SH-SY5Y (cell line): ENCODE results near the gene HGD.

Source experiments
- GATA2 ChIP-seq: IDR thresholded peaks from 2 replicates; pipeline ENCODE4 v1.6.1; 2011; ENCODE audit warnings: mild to moderate bottlenecking, low read depth, low read length
- GATA3 ChIP-seq: IDR thresholded peaks from 2 replicates; pipeline ENCODE4 v1.6.1; 2011; ENCODE audit warnings: low read depth, mild to moderate bottlenecking, low read length, moderate library complexity

DNA sequence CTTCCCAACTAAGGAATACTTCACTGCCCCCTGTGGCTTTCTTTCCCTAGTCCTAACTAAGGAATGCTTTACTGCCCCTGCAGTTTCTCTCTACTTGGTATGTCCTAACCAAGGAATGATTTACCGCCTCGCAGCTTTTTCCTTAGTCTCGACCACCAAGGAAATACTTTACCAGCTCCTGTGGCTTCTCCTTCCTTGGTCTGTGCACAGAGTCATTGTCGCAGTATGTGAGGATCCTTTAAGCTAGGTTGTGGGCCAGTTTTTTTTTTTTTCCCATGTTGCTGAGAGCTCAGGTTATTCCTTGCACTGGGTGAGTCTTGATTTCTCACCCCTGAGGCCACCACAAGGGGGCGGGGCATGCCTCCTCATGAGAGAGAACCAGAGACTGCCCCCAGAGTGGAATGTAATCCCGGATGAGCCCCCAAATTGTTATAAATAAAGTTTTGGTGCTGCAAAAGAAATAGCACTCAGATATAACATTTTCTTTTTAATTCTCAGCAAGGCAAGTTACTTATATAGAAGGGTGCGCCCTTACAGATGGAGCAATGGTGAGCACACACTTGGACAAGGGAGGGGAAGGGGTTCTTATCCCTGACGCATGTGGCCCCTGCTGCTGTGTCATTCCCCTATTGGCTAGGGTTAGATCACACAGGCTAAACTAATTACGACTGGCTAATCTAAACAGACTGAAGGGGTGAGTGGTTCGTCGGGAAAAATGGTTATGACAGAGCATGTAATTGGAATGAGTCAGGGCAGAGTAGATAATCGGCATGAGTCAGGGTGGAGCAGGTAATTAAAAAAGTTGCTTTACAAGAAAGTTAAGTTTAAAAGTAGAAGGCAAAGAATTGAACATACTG is 58.9 kb downstream of the HGD start:
- TF ChIP-seq GATA2 (no peak), GATA3 (no peak)
